CD14-positive monocyte (primary cell): Measurements from ENCODE around the gene MAGEA1. TPM values are rescaled to one million over a fixed set of nuclear protein-coding genes. Genes with fewer than 3 reads are reported as not detected.
A peak's percentile ranks its signal among the peaks of the same experiment; 100 is the strongest.
"Not testable (repeated sequence)": the region's sequence is repeated elsewhere in the genome, so short reads cannot be mapped to it uniquely, and the experiment has no call there.

ENCODE experiments used
- DNase-seq, 3 donors: peaks; one replicate each; pipeline ENCODE4 v3.0.0-alpha.2; 2011 to 2022
- H2AFZ ChIP-seq: 2 replicates; pipeline ENCODE4 v1.6.0; 2012; ENCODE audit warnings: mild to moderate bottlenecking, low read depth, low read length, inconsistent platforms; ENCODE audit not compliant: insufficient read depth, poor library complexity, severe bottlenecking
- H3K27ac ChIP-seq, 2 donors: 1 replicate in 1 of 2; 2 replicates in 1 of 2; pipeline ENCODE4 v1.5.1; 2012 to 2013; ENCODE audit warnings: low read length in 2 of 2, control low read depth in 1 of 2, inconsistent platforms in 1 of 2, low read depth in 1 of 2, mild to moderate bottlenecking in 1 of 2
- H3K27me3 ChIP-seq, 2 donors: one replicate each; pipeline versions ENCODE4 v1.6.0 to v1.6.1; 2011 to 2013; ENCODE audit warnings: low read length in 2 of 2; ENCODE audit not compliant: control insufficient read depth in 2 of 2, insufficient read depth in 2 of 2
- H3K36me3 ChIP-seq, 2 donors: replicated peaks in 1 of 2; 1 replicate in 1 of 2; 2 replicates in 1 of 2; pipeline versions ENCODE4 v1.5.1 to v1.6.1; 2012 to 2013; ENCODE audit warnings: low read length in 2 of 2, control low read depth in 1 of 2, inconsistent platforms in 1 of 2, mild to moderate bottlenecking in 1 of 2; ENCODE audit not compliant: insufficient read depth in 2 of 2, control insufficient read depth in 1 of 2
- H3K4me1 ChIP-seq, 2 donors: 1 replicate in 1 of 2; 2 replicates in 1 of 2; pipeline versions ENCODE4 v1.5.1 to v1.6.1; 2012 to 2013; ENCODE audit warnings: low read length in 2 of 2, control low read depth in 1 of 2, inconsistent platforms in 1 of 2, mild to moderate bottlenecking in 1 of 2, moderate library complexity in 1 of 2; ENCODE audit not compliant: insufficient read depth in 2 of 2, control insufficient read depth in 1 of 2
- H3K4me2 ChIP-seq: replicated peaks from 2 replicates; pipeline ENCODE3; 2012; ENCODE audit warnings: low read length, moderate library complexity, mild to moderate bottlenecking; ENCODE audit not compliant: poor library complexity, severe bottlenecking; ENCODE audit errors: extremely low read depth
- H3K4me3 ChIP-seq, 3 experiments: fragments of 200-600 bp in 1 of 3; sonication (generic) in 1 of 3; replicated peaks in 1 of 3; 1 replicate in 2 of 3; 2 replicates in 1 of 3; pipeline ENCODE4 v1.5.1; 2011 to 2013; ENCODE audit warnings: low read length in 3 of 3, mild to moderate bottlenecking in 3 of 3, control low read depth in 2 of 3, low read depth in 2 of 3, inconsistent platforms in 1 of 3, moderate library complexity in 1 of 3
- H3K79me2 ChIP-seq: 2 replicates; pipeline ENCODE4 v1.6.0; 2012; ENCODE audit warnings: mild to moderate bottlenecking, control low read depth, inconsistent platforms, low read length, moderate library complexity; ENCODE audit not compliant: insufficient read depth
- H3K9ac ChIP-seq: 2 replicates; pipeline ENCODE4 v1.6.0; 2017; ENCODE audit warnings: low read length, mild to moderate bottlenecking; ENCODE audit not compliant: insufficient read depth, poor library complexity, severe bottlenecking
- H3K9me3 ChIP-seq, 2 donors: replicated peaks in 1 of 2; 1 replicate in 1 of 2; 2 replicates in 1 of 2; pipeline versions ENCODE4 v1.5.1 to v1.6.1; 2012 to 2013; ENCODE audit warnings: low read length in 2 of 2, control low read depth in 1 of 2; ENCODE audit not compliant: control insufficient read depth in 1 of 2, insufficient read depth in 1 of 2
- H4K20me1 ChIP-seq: 2 replicates; pipeline ENCODE4 v1.6.0; 2012; ENCODE audit warnings: mild to moderate bottlenecking, low read length, control low read depth, moderate library complexity; ENCODE audit not compliant: insufficient read depth
- H3K27ac Mint-ChIP-seq, 7 donors: one replicate each; pipeline ENCODE4 v1.8.0; 2020; ENCODE audit warnings: mild to moderate bottlenecking in 7 of 7, mixed read lengths in 7 of 7, moderate library complexity in 6 of 7, inconsistent platforms in 2 of 7
- H3K27me3 Mint-ChIP-seq, 3 donors: one replicate each; pipeline ENCODE4 v1.8.0; 2021 to 2022; ENCODE audit warnings: low read depth in 3 of 3, mild to moderate bottlenecking in 3 of 3, mixed read lengths in 3 of 3, moderate library complexity in 3 of 3, inconsistent platforms in 1 of 3
- H3K36me3 Mint-ChIP-seq, 2 donors: one replicate each; pipeline ENCODE4 v1.8.0; 2020; ENCODE audit warnings: mixed read lengths in 2 of 2, inconsistent platforms in 1 of 2, mild to moderate bottlenecking in 1 of 2
- H3K4me1 Mint-ChIP-seq: one replicate; pipeline ENCODE4 v1.8.0; 2020; ENCODE audit warnings: mild to moderate bottlenecking, mixed read lengths
- H3K4me3 Mint-ChIP-seq, 2 donors: one replicate each; pipeline ENCODE4 v1.8.0; 2020; ENCODE audit warnings: mild to moderate bottlenecking in 2 of 2, mixed read lengths in 2 of 2, moderate library complexity in 1 of 2
- H3K9me3 Mint-ChIP-seq, 7 donors: one replicate each; pipeline ENCODE4 v1.8.0; 2020 to 2022; ENCODE audit warnings: mixed read lengths in 7 of 7, mild to moderate bottlenecking in 6 of 7, moderate library complexity in 6 of 7, inconsistent platforms in 2 of 7
- WGBS: methylation state at CpG from one replicate; pipeline ENCODE4 v1.1.5; 2013; ENCODE audit warnings: missing lambda C conversion rate; ENCODE audit not compliant: insufficient coverage; 5-methylcytosine and 5-hydroxymethylcytosine counted together
- intact Hi-C, 2 donors: fragments of 100-400 bp; cut with micrococcal nuclease; formaldehyde crosslinking; loops; one replicate each; pipeline versions ENCODE4 v1.15.0 to v1.15.1; 2023
- polyA minus RNA-seq: library from RNA; depleted of rRNA, polyadenylated mRNA; stranded (reverse); fragments of >200 nt; gene quantifications from 2 replicates; pipeline ENCODE4 v1.2.3, GENCODE V29; 2012
- polyA plus RNA-seq, 3 donors: library from polyadenylated mRNA; depleted of rRNA in 1 of 3; unstranded in 2 of 3; stranded (reverse) in 1 of 3; fragments of 300-500 nt in 2 of 3; fragments of >200 nt in 1 of 3; fragmentation: Illumina TruSeq in 2 of 3; gene quantifications; 1 replicate in 2 of 3; 2 replicates in 1 of 3; pipeline ENCODE4 v1.2.3, GENCODE V29; 2012 to 2021
- total RNA-seq, 12 experiments: library from RNA in 1 of 12; stranded (reverse) in 1 of 12; fragments of 120-200 nt in 1 of 12; gene quantifications; one replicate each; pipeline ENCODE4 v1.2.4 and lab custom pipeline; 2013 to 2026; ENCODE audit warnings: mixed read lengths in 6 of 12, inconsistent platforms in 1 of 12
- TF ChIP-seq, protein P1 (sequence below): fragments of 200-600 bp; IDR thresholded peaks from one replicate; pipeline ENCODE4 v1.8.0; 2022; ENCODE audit warnings: antibody characterized with exemption, mild to moderate bottlenecking

Gene MAGEA1, protein sequence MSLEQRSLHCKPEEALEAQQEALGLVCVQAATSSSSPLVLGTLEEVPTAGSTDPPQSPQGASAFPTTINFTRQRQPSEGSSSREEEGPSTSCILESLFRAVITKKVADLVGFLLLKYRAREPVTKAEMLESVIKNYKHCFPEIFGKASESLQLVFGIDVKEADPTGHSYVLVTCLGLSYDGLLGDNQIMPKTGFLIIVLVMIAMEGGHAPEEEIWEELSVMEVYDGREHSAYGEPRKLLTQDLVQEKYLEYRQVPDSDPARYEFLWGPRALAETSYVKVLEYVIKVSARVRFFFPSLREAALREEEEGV
- total RNA-seq (2013), result not detected
- polyA plus RNA-seq, result not detected
- not detected in 2 replicates for polyA minus RNA-seq
- total RNA-seq (lab: John Stamatoyannopoulos, UW), result 0 to 0.15 (median 0) reads per million in 11 experiments

DNA sequence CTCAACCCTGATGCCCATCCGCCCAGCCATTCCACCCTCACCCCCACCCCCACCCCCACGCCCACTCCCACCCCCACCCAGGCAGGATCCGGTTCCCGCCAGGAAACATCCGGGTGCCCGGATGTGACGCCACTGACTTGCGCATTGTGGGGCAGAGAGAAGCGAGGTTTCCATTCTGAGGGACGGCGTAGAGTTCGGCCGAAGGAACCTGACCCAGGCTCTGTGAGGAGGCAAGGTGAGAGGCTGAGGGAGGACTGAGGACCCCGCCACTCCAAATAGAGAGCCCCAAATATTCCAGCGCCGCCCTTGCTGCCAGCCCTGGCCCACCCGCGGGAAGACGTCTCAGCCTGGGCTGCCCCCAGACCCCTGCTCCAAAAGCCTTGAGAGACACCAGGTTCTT lies at the start of gene MAGEA1:
MAGEA1 (plus strand) TSS at position 154 of the 400 bp plus-strand sequence. CDS start 3,106 bp downstream, outside the sequence.
- no peaks in the 10 kb centered on the region for H3K4me1 ChIP-seq
- Mint-ChIP-seq H3K4me3 (no peak within 1 kb of the TSS), H3K27ac (peak within 1 kb of the TSS in 1 of 7 donors; percentile 38), H3K9me3 (peaks cover 0 to 2% (median 0%) of the 10 kb centered on the region in 7 donors), H3K4me1 (no peaks in the 10 kb centered on the region), H3K27me3 (peaks cover 5 to 13% (median 8%) of the 10 kb centered on the region in 3 donors), H3K36me3 (no peaks in the 10 kb centered on the region)
- no peak within 1 kb of the TSS for H3K9ac ChIP-seq
- H3K9me3 ChIP-seq, result no peaks in the 10 kb centered on the region
- no peaks in the 10 kb centered on the region for H3K79me2 ChIP-seq
- TF ChIP-seq, protein P1, sequence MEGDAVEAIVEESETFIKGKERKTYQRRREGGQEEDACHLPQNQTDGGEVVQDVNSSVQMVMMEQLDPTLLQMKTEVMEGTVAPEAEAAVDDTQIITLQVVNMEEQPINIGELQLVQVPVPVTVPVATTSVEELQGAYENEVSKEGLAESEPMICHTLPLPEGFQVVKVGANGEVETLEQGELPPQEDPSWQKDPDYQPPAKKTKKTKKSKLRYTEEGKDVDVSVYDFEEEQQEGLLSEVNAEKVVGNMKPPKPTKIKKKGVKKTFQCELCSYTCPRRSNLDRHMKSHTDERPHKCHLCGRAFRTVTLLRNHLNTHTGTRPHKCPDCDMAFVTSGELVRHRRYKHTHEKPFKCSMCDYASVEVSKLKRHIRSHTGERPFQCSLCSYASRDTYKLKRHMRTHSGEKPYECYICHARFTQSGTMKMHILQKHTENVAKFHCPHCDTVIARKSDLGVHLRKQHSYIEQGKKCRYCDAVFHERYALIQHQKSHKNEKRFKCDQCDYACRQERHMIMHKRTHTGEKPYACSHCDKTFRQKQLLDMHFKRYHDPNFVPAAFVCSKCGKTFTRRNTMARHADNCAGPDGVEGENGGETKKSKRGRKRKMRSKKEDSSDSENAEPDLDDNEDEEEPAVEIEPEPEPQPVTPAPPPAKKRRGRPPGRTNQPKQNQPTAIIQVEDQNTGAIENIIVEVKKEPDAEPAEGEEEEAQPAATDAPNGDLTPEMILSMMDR, result no peak
- H3K27me3 ChIP-seq, result no peaks in the 10 kb centered on the region
- H3K27ac ChIP-seq, result no peak within 1 kb of the TSS
- WGBS, result no CpG with 5 or more reads among the region's 19 CpGs
- DNase-seq, result no peak
- H4K20me1 ChIP-seq, result no peaks in the 10 kb centered on the region
- intact Hi-C loops, result no loop called here
- no peak within 1 kb of the TSS for H3K4me3 ChIP-seq
- H3K4me2 ChIP-seq, result no peak within 1 kb of the TSS
- H2AFZ ChIP-seq, result no peak within 1 kb of the TSS
- H3K36me3 ChIP-seq, result no peaks in the 10 kb centered on the region

DNA sequence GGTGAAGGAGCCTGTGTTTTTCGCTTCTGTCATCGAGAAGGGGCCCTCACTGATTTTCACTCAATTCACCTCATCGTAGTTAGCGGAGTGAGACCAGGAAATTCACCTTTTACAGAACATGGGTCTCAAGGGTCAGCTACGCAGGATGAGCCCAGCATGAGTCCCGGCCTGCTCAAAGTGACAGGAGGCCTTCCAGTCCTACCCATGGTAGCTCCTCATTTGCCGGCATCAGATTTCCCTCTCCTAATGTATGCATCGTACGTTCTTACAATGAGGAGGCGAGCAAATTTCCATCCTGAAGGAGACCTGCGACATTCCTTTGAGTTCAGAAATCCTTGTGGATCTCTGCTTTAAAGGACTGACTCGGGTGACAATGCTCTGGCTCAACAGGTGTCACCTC lies 46.2 kb upstream of the MAGEA1 start:
- H3K4me2 ChIP-seq, H2AFZ ChIP-seq, H3K79me2 ChIP-seq, H3K36me3 ChIP-seq, DNase-seq, H3K36me3 Mint-ChIP-seq, H3K9ac ChIP-seq, H3K27me3 Mint-ChIP-seq, H3K4me1 ChIP-seq, H3K4me3 ChIP-seq, H3K27ac Mint-ChIP-seq, H3K4me1 Mint-ChIP-seq, intact Hi-C loops, H3K4me3 Mint-ChIP-seq, H3K9me3 Mint-ChIP-seq, H4K20me1 ChIP-seq, H3K27me3 ChIP-seq, H3K27ac ChIP-seq, H3K9me3 ChIP-seq: not testable (repeated sequence)
- WGBS, result no CpG with 5 or more reads among the region's 12 CpGs

- H3K36me3 Mint-ChIP-seq, H3K4me3 ChIP-seq, H3K4me1 Mint-ChIP-seq, H3K4me1 ChIP-seq, H3K27ac Mint-ChIP-seq, H3K9me3 Mint-ChIP-seq, H3K79me2 ChIP-seq, H3K27ac ChIP-seq, H3K27me3 Mint-ChIP-seq, H3K9me3 ChIP-seq, H3K27me3 ChIP-seq, H3K36me3 ChIP-seq, DNase-seq, H4K20me1 ChIP-seq, H2AFZ ChIP-seq, H3K4me3 Mint-ChIP-seq, H3K4me2 ChIP-seq, intact Hi-C loops, H3K9ac ChIP-seq: not testable (repeated sequence)
- WGBS, result no CpG with 5 or more reads among the region's 4 CpGs
Measured at GRCh38 chrX:153139074-153139473, 40.0 kb upstream of the MAGEA1 start.

DNA sequence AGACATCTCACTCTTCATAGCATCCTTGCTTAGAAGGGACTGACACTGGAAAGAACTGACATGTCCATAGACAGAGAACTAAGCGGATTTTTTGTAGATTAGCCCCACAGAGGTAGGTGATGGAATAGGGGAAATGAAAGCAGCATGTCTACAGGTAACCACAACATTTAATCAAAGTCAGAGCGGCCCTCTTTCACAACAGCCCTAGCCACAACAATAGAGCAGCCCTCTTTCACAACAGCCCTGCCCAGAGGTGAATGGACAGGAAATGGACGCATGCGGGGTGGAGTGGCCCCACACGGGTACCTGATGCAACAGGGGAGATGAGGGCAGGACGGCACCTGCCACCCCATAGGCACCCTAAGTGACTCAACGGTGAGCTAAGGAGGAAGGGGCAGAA lies 32.8 kb upstream of the MAGEA1 start:
- H4K20me1 ChIP-seq, H3K4me1 Mint-ChIP-seq, H3K4me2 ChIP-seq, H3K27ac ChIP-seq, H3K27me3 Mint-ChIP-seq, H3K36me3 ChIP-seq, H3K27me3 ChIP-seq, H3K27ac Mint-ChIP-seq, DNase-seq, H3K36me3 Mint-ChIP-seq, H3K4me1 ChIP-seq, H2AFZ ChIP-seq, H3K79me2 ChIP-seq, H3K9ac ChIP-seq, H3K9me3 ChIP-seq, H3K9me3 Mint-ChIP-seq, H3K4me3 Mint-ChIP-seq, intact Hi-C loops, H3K4me3 ChIP-seq: not testable (repeated sequence)
- no CpG with 5 or more reads among the region's 7 CpGs for WGBS
